ENCODE data around the gene OTOP2.

The OTOP2 gene

GRCh38 chr17:74951065-74951464 is 27.0 kb downstream of the OTOP2 start:
- Histone ChIP-seq H3K4me3 (ENCODE audit: insufficient read depth, low read length, poor library complexity, severe bottlenecking) (no peak overlapping the region), H3K27ac (ENCODE audit: low read depth, low read length) (no peak overlapping the region), H3K9me3 (ENCODE audit: insufficient read depth, low read length) (no peaks in the 10 kb centered on the region), H3K36me3 (ENCODE audit: low read length) (no peaks in the 10 kb centered on the region), H3K79me2 (ENCODE audit: insufficient read depth, low read length) (no peaks in the 10 kb centered on the region), H3K9ac (ENCODE audit: low read length) (no peak overlapping the region), H3K4me2 (ENCODE audit: low read depth, low read length, poor library complexity, severe bottlenecking) (no peak overlapping the region), H3F3A (ENCODE audit: insufficient read depth) (no peaks in the 10 kb centered on the region), H4K20me1 (ENCODE audit: low read depth, low read length) (no peaks in the 10 kb centered on the region), H3K27me3 (ENCODE audit: low read length) (no peaks in the 10 kb centered on the region), H3K9me2 (replicated peaks; ENCODE audit: insufficient read depth, low read length) (no peaks in the 10 kb centered on the region), H2AFZ (ENCODE audit: low read depth, low read length, severe bottlenecking) (no peak overlapping the region)
- TF ChIP-seq, protein P1, sequence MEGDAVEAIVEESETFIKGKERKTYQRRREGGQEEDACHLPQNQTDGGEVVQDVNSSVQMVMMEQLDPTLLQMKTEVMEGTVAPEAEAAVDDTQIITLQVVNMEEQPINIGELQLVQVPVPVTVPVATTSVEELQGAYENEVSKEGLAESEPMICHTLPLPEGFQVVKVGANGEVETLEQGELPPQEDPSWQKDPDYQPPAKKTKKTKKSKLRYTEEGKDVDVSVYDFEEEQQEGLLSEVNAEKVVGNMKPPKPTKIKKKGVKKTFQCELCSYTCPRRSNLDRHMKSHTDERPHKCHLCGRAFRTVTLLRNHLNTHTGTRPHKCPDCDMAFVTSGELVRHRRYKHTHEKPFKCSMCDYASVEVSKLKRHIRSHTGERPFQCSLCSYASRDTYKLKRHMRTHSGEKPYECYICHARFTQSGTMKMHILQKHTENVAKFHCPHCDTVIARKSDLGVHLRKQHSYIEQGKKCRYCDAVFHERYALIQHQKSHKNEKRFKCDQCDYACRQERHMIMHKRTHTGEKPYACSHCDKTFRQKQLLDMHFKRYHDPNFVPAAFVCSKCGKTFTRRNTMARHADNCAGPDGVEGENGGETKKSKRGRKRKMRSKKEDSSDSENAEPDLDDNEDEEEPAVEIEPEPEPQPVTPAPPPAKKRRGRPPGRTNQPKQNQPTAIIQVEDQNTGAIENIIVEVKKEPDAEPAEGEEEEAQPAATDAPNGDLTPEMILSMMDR (IDR thresholded peaks at IDR 0.05; ENCODE audit: insufficient read depth, low read length, poor library complexity, severe bottlenecking) = no peak
- no peak for TF ChIP-seq EZH2phosphoT487 (conservative IDR thresholded peaks at IDR 0.05; ENCODE audit: low read length)

DNA sequence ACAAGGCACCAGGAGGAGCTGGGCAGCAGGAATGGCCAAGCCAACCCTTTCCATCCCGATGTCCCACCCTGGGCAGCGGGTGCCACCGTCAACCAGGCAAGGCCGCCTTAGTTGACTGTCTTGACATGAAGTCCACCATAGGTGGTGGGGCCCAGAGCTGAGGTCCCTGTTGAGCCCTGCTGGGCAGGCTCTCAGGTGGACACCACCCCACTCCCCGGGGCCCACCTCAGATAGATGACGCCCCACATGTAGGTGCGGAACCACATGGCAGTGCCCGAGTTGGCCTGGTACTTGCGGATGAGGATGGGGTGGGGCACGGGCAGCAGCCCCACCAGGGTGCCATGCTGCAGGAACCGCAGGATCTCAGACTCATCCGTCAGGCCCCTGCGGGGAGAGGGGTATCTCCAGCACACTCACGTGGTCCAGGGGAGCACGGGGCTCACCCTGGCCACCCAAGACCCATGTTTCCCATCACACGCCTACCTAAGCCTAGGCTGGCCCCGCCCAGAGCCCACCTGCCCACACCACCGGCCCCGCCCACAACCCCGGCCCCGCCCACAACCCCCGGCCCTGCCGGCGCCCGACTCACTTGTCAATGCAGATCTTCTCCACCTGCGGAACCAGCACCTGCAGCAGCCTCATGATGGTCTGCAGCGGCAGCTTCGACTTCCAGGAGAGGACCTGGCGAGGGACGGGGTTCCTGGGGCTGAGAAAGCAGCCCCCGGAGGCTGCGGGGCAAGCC is 27.8 kb downstream of the OTOP2 start:
- Histone ChIP-seq H3K4me3 (ENCODE audit: insufficient read depth, low read length, poor library complexity, severe bottlenecking) (no peak overlapping the region), H3K27me3 (ENCODE audit: low read length) (no peaks in the 10 kb centered on the region), H3F3A (ENCODE audit: insufficient read depth) (no peaks in the 10 kb centered on the region), H3K9ac (ENCODE audit: low read length) (no peak overlapping the region), H3K79me2 (ENCODE audit: insufficient read depth, low read length) (no peaks in the 10 kb centered on the region), H3K4me2 (ENCODE audit: low read depth, low read length, poor library complexity, severe bottlenecking) (no peak overlapping the region), H3K9me3 (ENCODE audit: insufficient read depth, low read length) (no peaks in the 10 kb centered on the region), H3K27ac (ENCODE audit: low read depth, low read length) (no peak overlapping the region), H3K9me2 (replicated peaks; ENCODE audit: insufficient read depth, low read length) (no peaks in the 10 kb centered on the region), H2AFZ (ENCODE audit: low read depth, low read length, severe bottlenecking) (no peak overlapping the region), H3K36me3 (ENCODE audit: low read length) (no peaks in the 10 kb centered on the region), H4K20me1 (ENCODE audit: low read depth, low read length) (no peaks in the 10 kb centered on the region)
- TF ChIP-seq, protein P1 (IDR thresholded peaks at IDR 0.05; ENCODE audit: insufficient read depth, low read length, poor library complexity, severe bottlenecking) = no peak
- TF ChIP-seq EZH2phosphoT487 (conservative IDR thresholded peaks at IDR 0.05; ENCODE audit: low read length) = no peak

- no peak overlapping the region for H3K9ac ChIP-seq (ENCODE audit: low read length)
- H3F3A ChIP-seq (ENCODE audit: insufficient read depth) = no peaks in the 10 kb centered on the region
- H3K9me3 ChIP-seq (ENCODE audit: insufficient read depth, low read length) = no peaks in the 10 kb centered on the region
- H3K79me2 ChIP-seq (ENCODE audit: insufficient read depth, low read length) = no peaks in the 10 kb centered on the region
- TF ChIP-seq EZH2phosphoT487 (conservative IDR thresholded peaks at IDR 0.05; ENCODE audit: low read length) = no peak
- TF ChIP-seq, protein P1 (IDR thresholded peaks at IDR 0.05; ENCODE audit: insufficient read depth, low read length, poor library complexity, severe bottlenecking) = no peak
- H3K27ac ChIP-seq (ENCODE audit: low read depth, low read length) = no peak overlapping the region
- no peaks in the 10 kb centered on the region for H3K36me3 ChIP-seq (ENCODE audit: low read length)
- no peak overlapping the region for H2AFZ ChIP-seq (ENCODE audit: low read depth, low read length, severe bottlenecking)
- no peaks in the 10 kb centered on the region for H4K20me1 ChIP-seq (ENCODE audit: low read depth, low read length)
- no peaks in the 10 kb centered on the region for H3K9me2 ChIP-seq (replicated peaks; ENCODE audit: insufficient read depth, low read length)
- no peaks in the 10 kb centered on the region for H3K27me3 ChIP-seq (ENCODE audit: low read length)
- H3K4me2 ChIP-seq (ENCODE audit: low read depth, low read length, poor library complexity, severe bottlenecking) = no peak overlapping the region
- H3K4me3 ChIP-seq (ENCODE audit: insufficient read depth, low read length, poor library complexity, severe bottlenecking) = no peak overlapping the region
Measured at GRCh38 chr17:74952431-74953133, 28.5 kb downstream of the OTOP2 start.

All from SU-DHL-6 (cell line).